GM13976 (cell line): ENCODE data around the gene BSPRY.
"Not testable (repeated sequence)": the region's sequence is repeated elsewhere in the genome, so short reads cannot be mapped to it uniquely, and the experiment has no call there.

Source experiments
- DNase-seq: peaks from one replicate; pipeline ENCODE4 v3.0.0; 2012; ENCODE audit warnings: low spot score
- in situ Hi-C: fragments of 300-500 bp; cut with MboI; formaldehyde crosslinking; loops from one replicate; pipeline ENCODE4 v1.12.0; 2022; ENCODE audit warnings: low sequenced_read_pairs, mixed read lengths, inconsistent platforms; ENCODE audit not compliant: unreplicated experiment
- TF ChIP-seq, protein P1 (sequence below): IDR thresholded peaks from 2 replicates; pipeline ENCODE4 v1.5.1; 2012; ENCODE audit warnings: borderline replicate concordance, mild to moderate bottlenecking; ENCODE audit not compliant: insufficient read depth; ENCODE audit errors: extremely low read depth, missing control alignments, control extremely low read depth

Gene BSPRY

DNA sequence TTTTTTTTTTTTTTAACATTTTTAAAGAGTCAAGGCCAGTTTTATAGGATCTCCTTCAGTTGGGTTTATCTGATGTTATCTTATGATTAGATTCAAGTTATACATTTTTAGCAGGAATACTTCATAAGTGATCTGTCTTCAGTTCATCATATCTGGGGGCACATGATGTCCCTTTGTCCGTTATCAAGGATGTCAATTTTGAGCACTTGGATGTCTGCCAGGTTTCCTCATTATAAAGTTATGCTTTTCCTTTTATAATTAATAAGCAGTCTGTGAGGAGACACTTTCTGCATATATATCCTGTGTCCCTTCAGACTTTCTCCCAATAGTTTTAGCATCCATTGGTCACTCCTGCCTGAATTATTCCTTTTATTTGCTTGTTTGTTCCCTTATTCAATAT lies 15.6 kb downstream of the BSPRY start:
- no peak for DNase-seq
- TF ChIP-seq, protein P1, sequence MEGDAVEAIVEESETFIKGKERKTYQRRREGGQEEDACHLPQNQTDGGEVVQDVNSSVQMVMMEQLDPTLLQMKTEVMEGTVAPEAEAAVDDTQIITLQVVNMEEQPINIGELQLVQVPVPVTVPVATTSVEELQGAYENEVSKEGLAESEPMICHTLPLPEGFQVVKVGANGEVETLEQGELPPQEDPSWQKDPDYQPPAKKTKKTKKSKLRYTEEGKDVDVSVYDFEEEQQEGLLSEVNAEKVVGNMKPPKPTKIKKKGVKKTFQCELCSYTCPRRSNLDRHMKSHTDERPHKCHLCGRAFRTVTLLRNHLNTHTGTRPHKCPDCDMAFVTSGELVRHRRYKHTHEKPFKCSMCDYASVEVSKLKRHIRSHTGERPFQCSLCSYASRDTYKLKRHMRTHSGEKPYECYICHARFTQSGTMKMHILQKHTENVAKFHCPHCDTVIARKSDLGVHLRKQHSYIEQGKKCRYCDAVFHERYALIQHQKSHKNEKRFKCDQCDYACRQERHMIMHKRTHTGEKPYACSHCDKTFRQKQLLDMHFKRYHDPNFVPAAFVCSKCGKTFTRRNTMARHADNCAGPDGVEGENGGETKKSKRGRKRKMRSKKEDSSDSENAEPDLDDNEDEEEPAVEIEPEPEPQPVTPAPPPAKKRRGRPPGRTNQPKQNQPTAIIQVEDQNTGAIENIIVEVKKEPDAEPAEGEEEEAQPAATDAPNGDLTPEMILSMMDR = no peak
- in situ Hi-C loops = no loop called here

DNA sequence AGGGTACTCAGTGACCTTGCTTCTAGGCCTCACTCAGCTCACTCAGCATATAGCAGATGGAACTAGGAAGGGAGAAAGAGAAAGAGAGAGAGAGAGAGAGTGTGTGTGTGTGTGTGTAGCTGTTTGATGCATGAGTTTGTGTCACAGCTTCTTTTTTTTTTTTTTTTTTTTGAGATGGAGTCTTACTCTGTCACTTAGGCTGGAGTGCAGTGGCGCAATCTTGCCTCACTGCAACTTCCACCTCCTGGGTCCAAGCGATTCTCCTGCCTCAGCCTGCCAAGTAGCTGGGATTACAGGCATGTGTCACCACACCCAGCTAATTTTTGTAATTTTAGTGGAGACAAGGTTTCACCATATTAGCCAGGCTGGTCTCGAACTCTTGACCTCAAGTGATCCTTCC lies 16.3 kb downstream of the BSPRY start:
- in situ Hi-C loops, DNase-seq: not testable (repeated sequence)

DNA sequence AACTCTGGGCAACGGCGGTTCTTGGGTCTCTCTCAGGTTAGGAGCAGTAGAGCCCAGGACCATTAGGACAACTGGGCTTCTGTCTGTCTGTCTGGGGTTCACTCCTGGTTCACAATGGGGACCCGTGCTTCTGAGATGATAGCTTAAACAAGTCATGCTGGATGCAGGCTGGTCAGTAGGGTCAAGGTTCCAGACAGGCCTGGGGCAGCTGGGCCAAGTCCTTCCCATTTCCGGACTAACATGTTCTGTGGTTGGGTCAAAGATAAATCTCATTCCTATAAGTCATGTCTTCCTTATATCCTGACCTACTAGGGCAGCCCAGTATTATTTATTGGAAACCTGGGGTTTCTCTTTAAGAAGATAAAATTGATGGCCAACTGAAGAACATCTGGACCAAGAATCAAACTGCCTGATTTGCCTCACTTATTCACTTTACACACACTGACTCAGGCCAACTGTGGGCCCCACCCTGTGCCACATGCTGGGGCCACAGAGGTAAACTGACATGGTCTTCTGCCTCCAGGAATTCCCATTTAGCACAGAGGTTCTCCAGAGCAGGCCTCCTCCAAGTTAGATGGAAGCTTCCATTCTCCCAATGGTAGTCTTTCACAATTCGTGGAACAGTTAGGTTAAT lies 19.1 kb downstream of the BSPRY start:
- in situ Hi-C loops = no loop called here

DNA sequence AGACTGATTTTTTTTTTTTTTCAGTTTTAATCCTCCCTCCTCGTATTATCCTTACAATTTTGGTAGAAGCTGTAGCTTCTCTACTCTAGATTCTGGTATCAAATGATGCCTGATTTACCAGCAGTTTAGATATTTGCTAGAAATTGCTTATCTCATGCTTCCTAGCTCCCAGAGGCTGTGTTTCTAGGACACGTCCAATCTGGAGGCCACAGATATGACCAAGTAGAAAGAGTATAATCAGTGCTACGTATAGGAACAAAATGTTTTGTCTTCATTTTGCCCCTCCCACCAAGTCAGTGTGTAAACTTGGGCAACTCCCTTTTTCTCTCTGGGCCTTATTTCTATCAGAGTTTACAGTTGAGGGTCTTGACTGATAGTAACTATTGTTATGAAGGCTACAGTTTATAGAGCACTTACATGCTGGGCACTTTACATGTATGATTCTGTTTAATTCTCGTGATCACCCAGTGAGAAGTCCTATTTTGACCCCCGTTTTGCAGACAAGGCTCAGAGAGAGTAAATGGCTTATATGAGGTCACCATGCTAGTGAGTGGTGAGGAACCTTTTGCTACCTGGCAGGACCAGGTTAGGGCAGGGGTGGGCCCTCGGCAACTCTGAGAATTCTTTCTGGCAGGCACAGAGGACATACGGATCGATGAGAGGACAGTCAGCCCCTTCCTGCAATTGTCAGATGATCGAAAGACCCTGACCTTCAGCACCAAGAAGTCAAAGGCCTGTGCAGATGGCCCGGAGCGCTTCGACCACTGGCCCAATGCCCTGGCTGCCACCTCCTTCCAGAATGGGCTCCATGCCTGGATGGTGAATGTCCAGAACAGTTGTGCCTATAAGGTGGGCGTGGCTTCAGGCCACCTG lies 19.9 kb downstream of the BSPRY start:
- in situ Hi-C loops = no loop called here
- TF ChIP-seq, protein P1 = no peak
- DNase-seq = no peak

More for the DNA sequence above, 19.1 kb downstream of the BSPRY start:
- DNase-seq = no peak
- TF ChIP-seq, protein P1 = no peak

DNA sequence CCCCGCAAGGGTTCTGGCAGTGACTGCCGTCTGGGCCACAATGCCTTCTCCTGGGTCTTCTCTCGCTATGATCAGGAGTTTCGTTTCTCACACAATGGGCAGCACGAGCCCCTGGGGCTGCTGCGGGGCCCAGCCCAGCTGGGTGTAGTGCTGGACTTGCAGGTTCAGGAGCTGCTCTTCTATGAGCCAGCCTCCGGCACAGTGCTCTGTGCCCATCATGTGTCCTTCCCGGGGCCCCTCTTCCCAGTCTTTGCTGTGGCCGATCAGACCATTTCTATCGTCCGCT lies 20.5 kb downstream of the BSPRY start:
- in situ Hi-C loops = no loop called here
- TF ChIP-seq, protein P1 = no peak
- no peak for DNase-seq

DNA sequence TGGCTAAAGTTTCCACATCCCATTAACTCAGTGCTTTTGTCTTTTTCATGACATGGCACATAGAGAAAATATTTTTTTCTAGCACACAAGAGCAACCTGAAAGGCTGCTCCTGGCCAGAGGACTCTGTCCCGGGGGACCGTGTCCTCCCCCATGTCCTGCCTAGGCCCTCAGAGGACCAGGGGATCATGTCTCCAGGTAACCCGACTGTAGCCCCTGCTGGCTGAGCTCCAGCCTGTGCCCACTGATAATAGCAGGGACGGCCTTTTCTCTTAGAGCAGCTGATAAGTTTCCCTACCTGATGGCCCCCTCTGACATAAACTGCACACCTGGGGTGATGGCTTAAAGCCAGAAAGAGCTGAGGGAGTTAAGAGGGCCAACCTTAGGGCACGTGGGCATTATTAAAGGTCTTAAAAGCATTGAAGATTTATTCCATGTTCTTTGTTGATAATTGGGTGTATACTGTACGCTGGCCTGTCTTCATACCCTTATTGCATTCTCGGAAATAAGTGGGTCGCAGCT lies 21.5 kb downstream of the BSPRY start:
- TF ChIP-seq, protein P1 = no peak
- no peak for DNase-seq
- in situ Hi-C loops = no loop called here

DNA sequence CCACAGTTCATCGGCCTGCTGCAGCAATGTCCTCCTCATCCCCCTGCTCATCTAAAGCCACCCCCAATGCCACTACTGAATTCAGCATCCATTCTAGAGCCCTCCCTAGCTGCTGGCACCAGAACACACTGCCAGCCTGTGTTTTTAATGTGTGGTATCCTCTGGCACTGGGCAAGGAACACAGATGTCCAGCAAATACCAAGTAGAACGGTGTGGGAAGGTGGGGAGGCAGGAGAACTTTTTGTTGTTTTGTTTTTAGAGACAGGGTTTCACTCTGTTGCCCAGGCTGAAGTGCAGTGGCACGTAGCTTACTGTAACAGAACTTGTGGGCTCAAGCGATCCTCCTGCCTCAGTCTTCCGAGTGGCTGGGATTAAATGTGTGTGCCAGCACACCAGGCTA lies 22.7 kb downstream of the BSPRY start:
- no peak for DNase-seq
- in situ Hi-C loops = no loop called here
- TF ChIP-seq, protein P1 = no peak
